Stimulated activated CD4-positive, alpha-beta T cell treated with anti-CD3 and anti-CD28 coated beads, Interleukin-4, amount 100 ng/mL, for 24 hours (primary cell): Measurements from ENCODE around the gene MYRF.
A peak's percentile ranks its signal among the peaks of the same experiment; 100 is the strongest.

ENCODE experiments used
- DNase-seq: peaks from one replicate; pipeline ENCODE4 v3.0.0-alpha.2; 2020

MYRF gene

GRCh38 chr11:61742391-61742790 is 10.0 kb upstream of the MYRF start:
- no peak for DNase-seq

DNA sequence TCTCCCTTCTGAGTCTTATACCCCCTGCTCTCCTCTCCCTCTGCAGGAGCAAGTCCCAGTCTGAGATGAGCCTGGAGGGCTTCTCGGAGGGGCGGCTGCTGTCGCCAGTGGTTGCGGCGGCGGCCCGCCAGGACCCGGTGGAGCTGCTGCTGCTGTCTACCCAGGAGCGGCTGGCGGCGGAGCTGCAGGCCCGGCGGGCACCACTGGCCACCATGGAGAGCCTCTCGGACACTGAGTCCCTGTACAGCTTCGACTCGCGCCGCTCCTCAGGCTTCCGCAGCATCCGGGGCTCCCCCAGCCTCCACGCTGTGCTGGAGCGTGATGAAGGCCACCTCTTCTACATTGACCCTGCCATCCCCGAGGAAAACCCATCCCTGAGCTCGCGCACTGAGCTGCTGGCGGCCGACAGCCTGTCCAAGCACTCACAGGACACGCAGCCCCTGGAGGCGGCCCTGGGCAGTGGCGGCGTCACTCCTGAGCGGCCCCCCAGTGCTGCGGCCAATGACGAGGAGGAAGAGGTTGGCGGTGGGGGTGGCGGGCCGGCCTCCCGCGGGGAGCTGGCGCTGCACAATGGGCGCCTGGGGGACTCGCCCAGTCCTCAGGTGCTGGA is 8.8 kb upstream of the MYRF start:
- DNase-seq = no peak

DNA sequence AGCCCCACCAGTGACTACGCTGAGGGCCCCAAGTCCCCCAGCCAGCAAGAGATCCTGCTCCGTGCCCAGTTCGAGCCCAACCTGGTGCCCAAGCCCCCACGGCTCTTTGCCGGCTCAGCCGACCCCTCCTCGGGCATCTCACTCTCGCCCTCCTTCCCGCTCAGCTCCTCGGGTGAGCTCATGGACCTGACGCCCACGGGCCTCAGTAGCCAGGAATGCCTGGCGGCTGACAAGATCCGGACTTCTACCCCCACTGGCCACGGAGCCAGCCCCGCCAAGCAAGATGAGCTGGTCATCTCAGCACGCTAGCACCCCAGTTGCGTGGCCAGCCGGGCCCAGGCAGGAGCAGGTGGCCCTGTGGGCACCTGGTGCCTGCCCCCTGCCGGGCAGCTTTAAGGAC is 8.3 kb upstream of the MYRF start:
- no peak for DNase-seq

- no peak for DNase-seq
Observed at GRCh38 chr11:61744609-61745156, 7.8 kb upstream of the MYRF start.

DNA sequence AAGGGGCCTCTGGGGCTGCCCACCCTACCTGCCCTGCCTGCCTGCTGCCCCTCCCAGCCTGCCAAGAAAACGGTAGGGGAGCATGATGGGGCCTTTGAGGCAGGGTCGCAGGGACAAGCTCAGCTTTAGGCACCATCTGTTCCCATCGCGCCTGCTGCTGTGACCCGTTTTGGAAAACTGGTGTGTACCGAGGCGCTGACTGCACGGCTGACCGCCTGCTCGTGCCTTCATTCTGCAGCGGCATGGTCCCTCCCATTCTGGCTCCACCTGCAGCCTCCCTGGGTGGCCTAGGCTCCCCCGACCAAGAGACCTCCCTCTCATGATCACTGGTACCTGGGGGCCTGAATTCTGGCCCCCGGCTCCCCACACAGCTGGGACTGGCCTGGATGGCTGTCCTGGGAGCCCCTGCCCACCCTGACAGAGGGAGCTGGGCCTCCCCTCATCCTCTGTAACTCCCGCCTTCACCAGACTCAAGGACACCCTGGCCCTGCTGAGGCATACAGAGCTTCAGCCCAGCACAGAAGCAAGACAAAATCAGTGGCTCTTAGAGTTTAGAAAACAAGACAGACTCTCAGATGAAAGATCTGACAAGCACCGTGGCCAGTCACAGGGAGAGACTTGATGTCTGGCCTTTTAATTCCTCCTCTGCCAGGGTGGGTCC is 6.5 kb upstream of the MYRF start:
- DNase-seq = no peak

- DNase-seq = no peak
Observed at GRCh38 chr11:61746442-61747191, 5.8 kb upstream of the MYRF start.

GRCh38 chr11:61747192-61747966 is 5.1 kb upstream of the MYRF start:
- DNase-seq = peak; percentile 41

DNA sequence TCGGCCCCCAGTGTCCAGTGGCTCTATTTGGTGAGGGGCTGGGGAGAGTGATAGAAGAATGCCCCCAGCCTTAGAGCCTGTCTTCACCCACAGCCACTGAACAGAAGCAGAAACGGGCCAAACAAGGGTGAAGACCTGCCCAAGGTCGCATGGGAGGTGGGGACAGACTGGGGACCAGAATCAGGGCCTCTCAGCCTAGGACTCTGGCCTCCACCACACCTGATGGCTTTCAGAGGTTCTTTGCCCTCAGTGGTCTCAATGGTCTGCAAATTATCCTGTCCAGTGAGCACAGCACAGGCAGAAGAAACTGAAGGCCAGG is 4.5 kb upstream of the MYRF start:
- no peak for DNase-seq

DNA sequence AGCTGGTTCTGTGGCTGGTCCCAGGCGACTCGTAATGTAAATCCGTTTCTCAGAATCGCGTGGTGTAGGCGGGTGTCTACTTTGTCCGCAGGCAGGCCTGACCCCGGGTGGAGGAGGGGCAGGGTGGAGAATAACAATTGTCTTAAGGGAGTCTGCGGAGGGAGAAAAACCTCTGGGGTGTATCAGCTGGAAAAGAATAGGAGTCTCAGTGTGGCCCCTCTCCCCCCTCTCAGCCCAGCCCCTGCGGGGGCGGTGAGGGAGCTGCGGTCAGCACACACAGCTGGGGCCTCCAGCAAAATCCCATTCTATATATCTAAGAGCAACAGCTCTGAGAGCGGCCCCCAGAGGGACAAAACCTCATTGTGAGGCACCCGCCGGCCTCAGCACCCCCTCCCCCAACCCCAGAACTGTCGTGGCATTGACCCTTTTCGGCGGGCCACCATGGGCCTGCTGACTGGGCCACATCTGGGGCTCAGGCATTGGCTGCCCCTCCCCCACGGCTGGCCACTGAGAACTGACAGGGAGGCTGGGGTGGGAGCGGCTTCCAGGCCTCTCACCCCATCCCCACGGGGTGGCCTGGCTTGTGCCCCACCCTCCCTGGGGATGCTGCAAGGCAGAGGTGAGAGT is 2.7 kb upstream of the MYRF start:
- DNase-seq = no peak

GRCh38 chr11:61750631-61751273 is 1.7 kb upstream of the MYRF start:
- DNase-seq = no peak

- no peak for DNase-seq
Observed at GRCh38 chr11:61751384-61751783, 1.1 kb upstream of the MYRF start.

DNA sequence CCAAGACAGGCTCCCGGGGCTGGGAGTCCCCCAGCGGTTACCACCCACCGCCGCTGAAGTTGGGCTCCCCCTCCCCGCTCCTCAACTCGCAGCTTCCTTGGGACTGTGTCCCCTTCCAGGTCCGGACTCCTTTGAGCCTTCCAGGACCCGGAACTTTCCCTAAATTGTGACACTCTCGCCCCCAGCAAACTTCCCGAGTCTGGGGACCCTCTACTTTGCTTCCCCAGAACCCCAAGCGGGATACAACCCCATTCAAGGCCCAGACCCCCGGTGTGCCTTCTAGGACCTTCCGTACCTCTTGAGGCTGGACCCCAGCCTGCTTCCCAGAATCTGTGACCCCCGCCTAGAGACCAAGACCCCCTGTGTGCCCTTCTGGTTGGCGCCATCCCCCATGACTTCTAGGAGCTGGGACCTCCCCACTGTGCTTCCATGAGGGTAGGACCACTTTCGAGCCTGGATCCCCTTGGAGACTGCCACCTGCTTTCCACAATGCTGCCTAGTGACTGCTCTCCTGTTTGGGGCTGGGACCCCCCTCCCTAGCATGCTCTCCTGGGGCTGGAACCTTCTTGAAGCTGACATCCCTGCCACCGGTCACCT is 587 bp downstream of the MYRF start:
- DNase-seq = no peak

GRCh38 chr11:61753672-61754071 is 1.2 kb downstream of the MYRF start:
- DNase-seq = no peak

DNA sequence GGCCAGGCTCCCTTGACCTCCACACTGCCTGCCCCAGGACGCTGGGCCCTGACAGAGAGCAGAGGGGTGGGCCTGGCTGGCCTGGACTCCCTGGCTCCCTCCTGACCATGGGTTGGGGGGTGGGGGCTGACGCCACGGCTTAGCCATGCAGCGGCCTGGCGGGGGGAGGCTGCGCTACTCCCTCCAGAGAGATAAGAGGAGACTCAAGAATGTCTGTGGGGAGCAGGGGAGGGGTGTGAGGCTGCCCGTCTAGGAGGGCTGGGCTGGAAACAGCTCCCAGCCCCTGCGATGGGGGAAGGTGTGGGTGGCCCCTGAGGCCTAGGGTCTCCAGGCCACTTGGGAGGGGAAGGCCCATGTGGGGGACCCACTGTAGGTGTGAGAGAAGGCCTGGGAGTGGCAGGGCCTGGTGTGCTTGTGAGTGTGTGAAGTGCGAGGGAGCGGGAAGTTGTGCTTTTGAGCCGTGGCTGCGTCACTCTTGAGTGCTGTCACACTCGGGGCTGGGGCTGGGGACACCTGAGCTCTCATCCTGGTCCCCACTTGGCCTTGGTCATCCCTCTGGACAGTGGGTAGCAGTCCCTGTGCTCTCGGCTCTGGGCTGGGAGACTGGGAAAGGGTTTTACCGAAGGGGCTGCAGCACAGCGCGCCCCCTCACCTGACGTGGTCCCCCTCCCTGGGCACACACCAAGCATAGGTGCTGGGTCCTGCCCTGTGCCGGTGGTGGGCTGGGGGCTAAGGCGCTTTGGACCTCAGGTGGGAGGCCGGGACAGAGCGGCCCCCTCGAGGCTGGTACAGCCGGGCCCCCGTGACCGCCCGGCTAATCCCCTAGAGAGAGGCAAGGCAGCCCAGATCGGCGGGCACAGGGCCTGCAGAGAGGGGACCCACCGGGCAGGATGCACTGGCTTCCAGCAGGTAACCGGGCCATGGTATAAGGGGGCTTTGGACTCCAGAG is 2.4 kb downstream of the MYRF start:
- no peak for DNase-seq

- DNase-seq = no peak
Observed at GRCh38 chr11:61756147-61756451, 3.7 kb downstream of the MYRF start.

DNA sequence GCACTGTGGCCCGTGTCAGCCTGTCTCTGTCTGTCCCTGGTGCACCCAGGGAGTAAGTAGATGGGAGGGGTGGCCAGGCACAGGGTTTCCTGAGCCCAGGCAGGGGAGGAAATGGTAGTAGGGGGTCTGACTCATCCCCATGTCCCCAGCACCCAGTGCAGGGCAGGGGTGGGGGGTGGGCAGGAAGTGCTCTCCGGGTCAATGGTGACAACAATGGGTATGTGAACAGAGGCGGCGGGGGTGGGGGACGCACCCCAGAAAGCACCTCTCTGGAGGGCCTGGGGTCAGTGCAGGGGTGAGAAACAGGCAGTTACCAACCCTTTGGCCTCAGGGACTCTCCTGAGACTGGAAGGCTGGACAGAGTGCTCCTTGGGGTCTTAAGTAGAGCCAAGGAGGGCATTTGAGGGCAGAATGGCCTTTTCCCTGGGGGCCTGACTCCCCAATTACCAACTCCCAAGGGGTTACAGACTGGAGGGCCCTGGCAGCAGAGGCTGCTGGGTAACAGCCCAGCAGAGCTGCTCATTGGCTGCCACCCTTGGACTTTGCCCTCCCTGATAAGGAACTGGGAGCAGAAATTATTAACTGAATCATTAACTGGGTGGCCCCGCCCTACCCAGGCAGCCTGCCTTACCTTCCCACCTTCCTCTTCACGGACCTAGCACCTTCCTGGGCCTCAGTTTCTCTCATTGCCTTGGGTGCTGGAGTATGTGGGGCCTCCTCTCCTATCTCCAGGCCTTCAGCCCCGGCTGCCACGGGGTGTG is 4.2 kb downstream of the MYRF start:
- no peak for DNase-seq

- DNase-seq = no peak
Observed at GRCh38 chr11:61757213-61757862, 4.9 kb downstream of the MYRF start.

DNA sequence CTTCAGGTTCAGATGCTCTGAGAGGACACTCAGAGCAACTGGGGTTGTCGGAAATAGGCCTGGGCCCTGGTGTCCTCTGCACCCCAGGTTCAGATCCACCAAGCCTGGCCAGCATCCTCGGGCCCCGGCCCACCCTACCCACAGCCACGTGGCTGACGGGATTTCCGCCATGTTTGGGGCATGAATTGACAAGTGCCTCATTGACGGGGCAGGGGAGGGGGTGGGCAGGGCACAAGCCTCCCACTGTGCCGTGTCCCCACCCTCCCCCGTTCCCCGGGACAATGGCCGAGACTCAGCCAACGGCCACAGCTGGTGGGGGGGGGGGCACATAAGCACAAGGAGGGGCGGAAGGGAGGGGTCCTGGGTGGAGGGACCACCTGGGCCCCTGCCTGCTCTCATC is 8.5 kb downstream of the MYRF start:
- no peak for DNase-seq

DNA sequence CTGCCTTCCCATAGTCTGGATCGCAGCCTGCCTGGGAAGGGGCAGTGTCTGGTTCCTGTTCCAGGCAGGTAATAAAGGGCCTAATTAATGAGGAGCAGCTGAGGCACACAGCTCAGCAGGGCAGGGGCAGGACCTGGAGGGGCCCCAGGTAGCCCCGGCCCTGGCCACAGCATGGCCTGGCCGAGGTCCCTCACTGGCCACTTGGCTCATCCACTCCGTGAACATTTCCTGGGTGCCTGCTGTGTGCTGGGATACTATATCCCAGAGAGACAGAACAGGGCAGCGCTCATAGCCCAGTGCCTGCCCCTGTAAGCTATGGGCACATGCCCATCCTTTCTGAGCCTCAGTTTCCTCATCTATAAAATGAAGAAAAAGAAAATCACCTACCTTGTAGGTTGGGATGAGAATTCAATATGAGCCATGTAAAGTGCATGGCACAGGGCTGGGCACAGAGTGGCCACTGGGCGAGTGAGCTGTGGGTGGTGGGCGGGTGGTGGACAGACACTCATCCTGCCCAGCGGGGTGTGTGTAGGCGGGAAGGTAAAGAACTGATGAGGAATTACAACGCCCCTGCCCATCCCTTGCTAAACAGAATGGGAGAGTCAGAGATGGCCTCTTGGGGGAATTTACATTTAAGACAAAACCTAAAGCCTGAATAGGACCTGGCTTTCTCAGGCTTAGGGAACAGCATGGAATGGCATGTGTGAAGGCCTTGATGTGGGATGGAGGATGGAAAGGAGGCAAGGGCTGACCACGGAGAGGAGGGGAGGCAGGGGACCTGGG is 9.2 kb downstream of the MYRF start:
- DNase-seq = no peak
